PFSK-1 (cell line): Measurements from ENCODE around the gene FBXO31. TPM values are rescaled to one million over a fixed set of nuclear protein-coding genes. Genes with fewer than 3 reads are reported as not detected.

Experiments
- FOXP2 ChIP-seq: optimal IDR thresholded peaks from 2 replicates; pipeline ENCODE3; 2011; ENCODE audit warnings: borderline replicate concordance, control low read depth, inconsistent platforms; ENCODE audit not compliant: insufficient read depth; ENCODE audit errors: extremely low read length, extremely low read depth
- POLR2AphosphoS5 ChIP-seq: IDR thresholded peaks from 2 replicates; pipeline ENCODE4 v1.6.1; 2012; ENCODE audit warnings: low read depth, mild to moderate bottlenecking, control low read depth, low read length, moderate library complexity
- SIN3A ChIP-seq: IDR thresholded peaks from 2 replicates; pipeline ENCODE4 v1.6.1; 2012; ENCODE audit warnings: mild to moderate bottlenecking, low read length, moderate library complexity, borderline replicate concordance; ENCODE audit not compliant: insufficient read depth
- TAF1 ChIP-seq: IDR thresholded peaks from 2 replicates; pipeline ENCODE4 v1.6.1; 2012; ENCODE audit warnings: low read length, control low read depth, borderline replicate concordance; ENCODE audit not compliant: insufficient read depth
- polyA plus RNA-seq: library from polyadenylated mRNA; unstranded; fragments of >200 nt; gene quantifications from one replicate; pipeline ENCODE4 v1.2.1, GENCODE V29; 2012; ENCODE audit warnings: low read depth, missing spikeins; ENCODE audit not compliant: insufficient read length
- TF ChIP-seq, protein P1 (sequence below), 2 experiments: IDR thresholded peaks; 2 replicates each; pipeline versions ENCODE4 v1.6.1 to v1.8.0; 2011 to 2012; ENCODE audit warnings: low read depth in 2 of 2, low read length in 2 of 2, control low read depth in 1 of 2, inconsistent platforms in 1 of 2, mild to moderate bottlenecking in 1 of 2, moderate library complexity in 1 of 2; ENCODE audit not compliant: insufficient read depth in 1 of 2

FBXO31 gene
- 39.5 TPM for polyA plus RNA-seq

GRCh38 chr16:87383505-87384161, at the start of gene FBXO31:
FBXO31 (minus strand) TSS chr16:87383776; CDS start chr16:87383744, 32 bp downstream.
- TF ChIP-seq FOXP2 (no peak), POLR2AphosphoS5 (peak; percentile 44; the same call in 1 of the 2 replicates), SIN3A (0 out of 2 replicates have a peak, but pooled peaks have one; percentile 76)

DNA sequence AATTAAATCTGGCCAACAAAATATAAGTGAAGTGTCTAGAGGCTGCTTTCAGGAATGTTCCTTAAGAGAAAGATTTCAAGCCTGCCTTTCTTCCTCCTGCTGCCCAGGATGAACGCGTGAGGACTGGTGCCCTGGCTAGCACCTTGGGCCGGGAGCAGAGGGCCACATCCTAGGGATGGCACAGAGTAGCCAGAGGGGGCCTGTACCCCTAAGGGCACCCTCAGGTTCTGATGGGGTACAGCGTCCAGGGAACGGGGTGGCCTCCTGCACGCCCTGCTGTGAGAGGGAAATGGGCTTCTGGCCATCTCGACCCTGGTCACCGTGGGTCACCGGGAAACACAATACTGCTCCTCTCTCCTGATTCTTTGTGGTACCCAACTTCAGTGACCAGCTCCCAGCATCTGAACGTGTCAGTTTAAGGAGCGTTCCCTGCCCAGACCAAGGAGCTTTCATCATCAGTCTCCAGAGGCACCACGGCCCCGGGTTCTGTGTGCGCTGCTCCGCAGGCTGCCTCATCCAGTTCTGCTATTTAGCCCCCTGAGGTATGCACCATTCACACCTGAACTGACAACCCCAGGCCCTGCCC, 48.8 kb upstream of the FBXO31 start:
- TF ChIP-seq, protein P1, sequence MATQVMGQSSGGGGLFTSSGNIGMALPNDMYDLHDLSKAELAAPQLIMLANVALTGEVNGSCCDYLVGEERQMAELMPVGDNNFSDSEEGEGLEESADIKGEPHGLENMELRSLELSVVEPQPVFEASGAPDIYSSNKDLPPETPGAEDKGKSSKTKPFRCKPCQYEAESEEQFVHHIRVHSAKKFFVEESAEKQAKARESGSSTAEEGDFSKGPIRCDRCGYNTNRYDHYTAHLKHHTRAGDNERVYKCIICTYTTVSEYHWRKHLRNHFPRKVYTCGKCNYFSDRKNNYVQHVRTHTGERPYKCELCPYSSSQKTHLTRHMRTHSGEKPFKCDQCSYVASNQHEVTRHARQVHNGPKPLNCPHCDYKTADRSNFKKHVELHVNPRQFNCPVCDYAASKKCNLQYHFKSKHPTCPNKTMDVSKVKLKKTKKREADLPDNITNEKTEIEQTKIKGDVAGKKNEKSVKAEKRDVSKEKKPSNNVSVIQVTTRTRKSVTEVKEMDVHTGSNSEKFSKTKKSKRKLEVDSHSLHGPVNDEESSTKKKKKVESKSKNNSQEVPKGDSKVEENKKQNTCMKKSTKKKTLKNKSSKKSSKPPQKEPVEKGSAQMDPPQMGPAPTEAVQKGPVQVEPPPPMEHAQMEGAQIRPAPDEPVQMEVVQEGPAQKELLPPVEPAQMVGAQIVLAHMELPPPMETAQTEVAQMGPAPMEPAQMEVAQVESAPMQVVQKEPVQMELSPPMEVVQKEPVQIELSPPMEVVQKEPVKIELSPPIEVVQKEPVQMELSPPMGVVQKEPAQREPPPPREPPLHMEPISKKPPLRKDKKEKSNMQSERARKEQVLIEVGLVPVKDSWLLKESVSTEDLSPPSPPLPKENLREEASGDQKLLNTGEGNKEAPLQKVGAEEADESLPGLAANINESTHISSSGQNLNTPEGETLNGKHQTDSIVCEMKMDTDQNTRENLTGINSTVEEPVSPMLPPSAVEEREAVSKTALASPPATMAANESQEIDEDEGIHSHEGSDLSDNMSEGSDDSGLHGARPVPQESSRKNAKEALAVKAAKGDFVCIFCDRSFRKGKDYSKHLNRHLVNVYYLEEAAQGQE (IDR thresholded peaks at IDR 0.05; ENCODE audit: insufficient read depth in 1 of 2, low read depth in 2 of 2, low read length in 2 of 2), result no peak
- TF ChIP-seq TAF1 (no peak), SIN3A (no peak), POLR2AphosphoS5 (no peak), FOXP2 (no peak)

DNA sequence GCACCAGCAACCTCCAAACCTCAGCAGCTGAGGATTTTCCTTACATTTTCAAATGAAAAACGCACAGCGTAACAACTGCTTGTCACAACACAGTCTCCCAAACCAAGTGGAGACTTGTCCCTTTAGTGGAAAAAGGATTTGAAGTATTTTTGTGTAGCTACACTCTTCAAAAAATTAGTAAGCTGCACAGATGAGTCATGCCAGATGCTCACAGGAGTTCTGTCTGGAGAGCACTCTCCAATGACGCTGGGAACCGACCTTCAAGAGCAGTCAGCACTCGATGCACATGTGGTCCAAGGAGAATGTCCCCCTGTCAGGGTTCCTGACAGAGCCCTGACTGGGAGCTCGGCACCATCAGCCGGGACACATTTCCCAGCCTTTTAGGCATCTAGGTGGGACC, 48.4 kb upstream of the FBXO31 start:
- TF ChIP-seq FOXP2, result no peak

- no peak for TF ChIP-seq POLR2AphosphoS5
- TF ChIP-seq, protein P1 (IDR thresholded peaks at IDR 0.05; ENCODE audit: insufficient read depth in 1 of 2, low read depth in 2 of 2, low read length in 2 of 2), result no peak
- no peak for TF ChIP-seq SIN3A
- TF ChIP-seq TAF1, result no peak
- no peak for TF ChIP-seq FOXP2
Measured at GRCh38 chr16:87426423-87427215, 43.0 kb upstream of the FBXO31 start.

DNA sequence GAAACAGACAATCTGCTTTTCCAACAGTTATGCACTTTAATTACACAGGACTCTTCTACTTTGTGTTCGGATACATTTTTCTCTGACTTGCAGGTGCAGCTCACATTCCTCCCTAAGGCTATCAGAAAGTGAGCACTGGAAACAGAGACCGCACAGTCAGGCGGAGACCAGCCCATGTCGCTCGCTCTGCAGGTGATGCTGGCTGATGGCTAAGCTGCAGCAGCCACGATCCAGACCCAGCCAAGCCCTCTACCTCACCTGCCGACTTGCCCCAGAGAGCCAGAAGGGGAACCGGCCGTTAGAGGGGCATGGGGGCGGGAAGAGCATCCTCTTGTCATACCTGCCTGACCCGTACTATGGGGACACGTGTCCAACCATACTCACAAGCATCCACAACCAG, 42.4 kb upstream of the FBXO31 start:
- TF ChIP-seq SIN3A (no peak), TAF1 (no peak)

DNA sequence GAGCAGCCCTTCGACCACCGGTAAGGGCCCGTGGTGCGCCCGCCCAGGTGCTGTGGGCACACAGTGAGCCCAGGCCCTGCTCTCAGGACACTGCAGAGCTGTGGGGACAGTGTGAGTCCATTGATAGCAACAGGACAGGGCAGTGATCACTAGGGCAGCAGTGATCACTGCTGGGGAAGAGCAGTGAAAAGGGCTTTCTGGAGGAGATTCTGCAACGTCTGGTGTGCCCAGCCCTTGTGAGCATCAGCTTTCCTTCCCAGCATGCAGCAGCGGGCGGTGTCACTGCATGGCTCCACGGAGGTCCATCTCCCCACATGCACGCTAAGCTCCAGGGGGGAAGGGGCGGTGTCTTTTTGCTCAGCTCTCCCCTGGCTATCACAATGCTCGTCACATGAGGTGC, 40.7 kb upstream of the FBXO31 start:
- TF ChIP-seq SIN3A (no peak), FOXP2 (no peak), POLR2AphosphoS5 (no peak)
- TF ChIP-seq, protein P1 (IDR thresholded peaks at IDR 0.05; ENCODE audit: insufficient read depth in 1 of 2, low read depth in 2 of 2, low read length in 2 of 2), result no peak

DNA sequence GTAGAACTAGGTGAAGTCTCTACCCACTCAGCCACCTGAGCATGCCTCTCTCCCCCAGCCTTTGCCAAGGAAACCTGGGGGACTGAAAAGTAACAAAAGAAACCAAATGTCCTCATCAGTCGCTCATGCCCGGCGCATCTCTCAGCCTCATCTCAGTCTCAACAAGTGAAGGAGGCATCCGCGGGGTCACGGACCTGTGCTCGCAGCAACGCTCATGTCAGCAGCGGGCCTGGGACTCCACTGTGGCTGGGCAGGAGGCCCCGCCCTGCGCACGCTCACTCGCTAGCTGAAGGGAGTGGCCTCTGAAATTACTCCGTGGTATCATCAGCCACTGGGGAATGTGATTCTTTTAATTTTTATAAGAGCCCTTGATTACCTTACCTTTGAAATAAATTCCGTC, 39.9 kb upstream of the FBXO31 start:
- TF ChIP-seq, protein P1 (IDR thresholded peaks at IDR 0.05; ENCODE audit: insufficient read depth in 1 of 2, low read depth in 2 of 2, low read length in 2 of 2), result no peak
- no peak for TF ChIP-seq SIN3A
- TF ChIP-seq TAF1, result no peak
- TF ChIP-seq POLR2AphosphoS5, result no peak
- TF ChIP-seq FOXP2, result no peak
